ENCODE results near the gene DMAC2L. TPM values are rescaled to one million over a fixed set of nuclear protein-coding genes. Genes with fewer than 3 reads are reported as not detected.

DMAC2L gene
- total RNA-seq, 1 donor from 2014 or later: 18.6 TPM

DNA sequence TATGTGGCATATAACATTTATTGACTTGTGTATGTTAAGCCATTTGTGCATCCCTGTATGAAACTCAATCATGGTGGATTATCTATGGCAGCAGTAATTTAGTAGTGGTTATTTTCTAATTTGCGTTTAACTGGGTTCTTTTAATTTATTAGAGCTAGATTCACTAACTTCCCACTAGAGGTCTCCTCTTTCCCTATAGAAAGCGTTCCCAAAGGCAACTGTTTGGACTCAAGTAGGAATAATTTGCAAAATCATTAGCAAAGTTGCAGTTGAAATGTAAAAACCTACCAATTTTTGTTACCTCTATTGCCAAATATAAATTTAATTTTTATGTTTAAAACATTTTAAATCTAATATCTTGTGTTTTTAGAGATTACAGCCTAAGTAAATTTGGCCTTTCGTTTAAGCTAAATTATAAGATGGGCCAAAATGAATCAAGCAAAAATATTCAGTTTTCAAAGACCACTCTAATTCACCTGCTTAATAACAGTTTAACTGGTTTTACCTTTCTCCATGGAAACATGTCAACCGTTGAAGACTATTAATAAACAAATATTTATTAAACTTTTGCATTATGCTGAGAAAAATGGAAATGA, 6.0 kb downstream of the DMAC2L start:
- TF ChIP-seq, protein P1, sequence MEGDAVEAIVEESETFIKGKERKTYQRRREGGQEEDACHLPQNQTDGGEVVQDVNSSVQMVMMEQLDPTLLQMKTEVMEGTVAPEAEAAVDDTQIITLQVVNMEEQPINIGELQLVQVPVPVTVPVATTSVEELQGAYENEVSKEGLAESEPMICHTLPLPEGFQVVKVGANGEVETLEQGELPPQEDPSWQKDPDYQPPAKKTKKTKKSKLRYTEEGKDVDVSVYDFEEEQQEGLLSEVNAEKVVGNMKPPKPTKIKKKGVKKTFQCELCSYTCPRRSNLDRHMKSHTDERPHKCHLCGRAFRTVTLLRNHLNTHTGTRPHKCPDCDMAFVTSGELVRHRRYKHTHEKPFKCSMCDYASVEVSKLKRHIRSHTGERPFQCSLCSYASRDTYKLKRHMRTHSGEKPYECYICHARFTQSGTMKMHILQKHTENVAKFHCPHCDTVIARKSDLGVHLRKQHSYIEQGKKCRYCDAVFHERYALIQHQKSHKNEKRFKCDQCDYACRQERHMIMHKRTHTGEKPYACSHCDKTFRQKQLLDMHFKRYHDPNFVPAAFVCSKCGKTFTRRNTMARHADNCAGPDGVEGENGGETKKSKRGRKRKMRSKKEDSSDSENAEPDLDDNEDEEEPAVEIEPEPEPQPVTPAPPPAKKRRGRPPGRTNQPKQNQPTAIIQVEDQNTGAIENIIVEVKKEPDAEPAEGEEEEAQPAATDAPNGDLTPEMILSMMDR (IDR thresholded peaks at IDR 0.05; ENCODE audit: unreplicated experiment): peak; percentile 42
- Mint-ChIP-seq H3K27me3 (ENCODE audit: low read depth) (no peaks in the 10 kb centered on the region), H3K4me1 (peaks cover 4% of the 10 kb centered on the region), H3K27ac (no peak overlapping the region), H3K36me3 (peaks cover 22% of the 10 kb centered on the region), H3K9me3 (peaks cover 17% of the 10 kb centered on the region), H3K4me3 (no peak overlapping the region)
- DNase-seq (ENCODE audit: low spot score in 2 of 2, unreplicated experiment in 2 of 2): no peak

DNA sequence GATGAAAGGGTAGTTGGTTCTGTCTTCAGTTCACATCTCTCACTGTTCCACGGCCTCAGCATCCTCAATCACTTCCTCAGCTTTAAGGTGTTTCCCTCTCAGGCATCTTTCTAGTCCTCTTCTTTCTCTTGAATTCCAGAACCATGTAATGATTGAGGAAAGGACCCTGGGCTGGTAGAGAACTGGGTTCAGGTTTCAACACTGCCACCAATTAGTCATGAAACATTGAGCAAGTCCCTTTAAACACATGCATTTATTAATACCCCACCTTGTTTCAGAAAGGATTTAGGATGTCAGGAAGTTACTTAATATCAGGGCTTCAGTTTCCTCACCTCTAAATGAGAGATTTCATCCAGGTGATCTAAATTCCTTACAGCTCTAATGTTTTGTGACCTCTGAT, 7.2 kb downstream of the DMAC2L start:
- no peaks in the 10 kb centered on the region for H3K4me1 Mint-ChIP-seq
- H3K27me3 Mint-ChIP-seq (ENCODE audit: low read depth): no peaks in the 10 kb centered on the region
- TF ChIP-seq, protein P1 (IDR thresholded peaks at IDR 0.05; ENCODE audit: unreplicated experiment): no peak
- no peak overlapping the region for H3K27ac Mint-ChIP-seq
- no peak for DNase-seq (ENCODE audit: low spot score in 2 of 2, unreplicated experiment in 2 of 2)
- peaks cover 19% of the 10 kb centered on the region for H3K36me3 Mint-ChIP-seq
- H3K4me3 Mint-ChIP-seq: no peak overlapping the region
- peaks cover 15% of the 10 kb centered on the region for H3K9me3 Mint-ChIP-seq

DNA sequence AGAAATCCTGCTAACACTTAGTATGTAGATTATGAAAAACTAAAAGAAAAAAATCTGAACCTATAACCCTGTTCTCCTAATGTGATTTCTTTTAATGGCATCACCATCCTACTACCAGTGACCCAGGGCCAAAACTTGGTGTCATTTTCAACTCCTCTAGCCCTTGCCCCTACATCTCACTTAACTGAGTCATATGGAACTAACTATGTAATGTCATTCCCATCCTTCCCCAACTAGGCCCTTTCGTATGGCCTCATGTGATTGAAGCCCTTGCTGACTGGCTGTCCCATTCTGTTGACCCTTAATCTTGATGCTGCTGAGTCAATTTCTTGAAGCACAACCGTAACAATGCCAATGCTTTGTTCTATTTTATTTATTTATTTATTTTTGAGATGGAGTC, 7.6 kb downstream of the DMAC2L start:
- H3K4me3 Mint-ChIP-seq: no peak overlapping the region
- TF ChIP-seq, protein P1 (IDR thresholded peaks at IDR 0.05; ENCODE audit: unreplicated experiment): no peak
- peaks cover 21% of the 10 kb centered on the region for H3K36me3 Mint-ChIP-seq
- H3K27ac Mint-ChIP-seq: no peak overlapping the region
- H3K9me3 Mint-ChIP-seq: peaks cover 13% of the 10 kb centered on the region
- no peaks in the 10 kb centered on the region for H3K27me3 Mint-ChIP-seq (ENCODE audit: low read depth)
- H3K4me1 Mint-ChIP-seq: no peaks in the 10 kb centered on the region
- DNase-seq (ENCODE audit: low spot score in 2 of 2, unreplicated experiment in 2 of 2): no peak

DNA sequence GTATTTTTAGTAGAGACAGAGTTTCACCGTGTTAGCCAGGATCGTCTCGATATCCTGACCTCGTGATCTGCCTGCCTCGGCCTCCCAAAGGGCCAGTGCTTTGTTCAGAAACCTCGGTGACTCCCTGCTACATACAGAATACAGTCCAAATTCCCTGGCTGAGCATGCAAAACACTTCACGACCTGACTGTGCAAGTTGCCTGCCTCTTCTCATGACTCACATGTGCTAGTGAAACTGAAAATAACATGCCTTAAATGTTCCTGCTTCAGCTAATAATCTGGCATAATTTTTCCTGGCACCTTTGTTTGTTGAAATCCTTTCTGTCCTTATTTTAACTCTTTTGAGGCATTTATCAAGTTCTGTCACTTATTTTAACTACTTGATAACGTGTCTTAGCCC, 8.2 kb downstream of the DMAC2L start:
- DNase-seq (ENCODE audit: low spot score in 2 of 2, unreplicated experiment in 2 of 2): no peak
- H3K4me1 Mint-ChIP-seq: no peaks in the 10 kb centered on the region
- TF ChIP-seq, protein P1 (IDR thresholded peaks at IDR 0.05; ENCODE audit: unreplicated experiment): no peak
- peaks cover 13% of the 10 kb centered on the region for H3K9me3 Mint-ChIP-seq
- H3K4me3 Mint-ChIP-seq: no peak overlapping the region
- H3K36me3 Mint-ChIP-seq: peaks cover 23% of the 10 kb centered on the region
- H3K27ac Mint-ChIP-seq: no peak overlapping the region
- H3K27me3 Mint-ChIP-seq (ENCODE audit: low read depth): no peaks in the 10 kb centered on the region

DNA sequence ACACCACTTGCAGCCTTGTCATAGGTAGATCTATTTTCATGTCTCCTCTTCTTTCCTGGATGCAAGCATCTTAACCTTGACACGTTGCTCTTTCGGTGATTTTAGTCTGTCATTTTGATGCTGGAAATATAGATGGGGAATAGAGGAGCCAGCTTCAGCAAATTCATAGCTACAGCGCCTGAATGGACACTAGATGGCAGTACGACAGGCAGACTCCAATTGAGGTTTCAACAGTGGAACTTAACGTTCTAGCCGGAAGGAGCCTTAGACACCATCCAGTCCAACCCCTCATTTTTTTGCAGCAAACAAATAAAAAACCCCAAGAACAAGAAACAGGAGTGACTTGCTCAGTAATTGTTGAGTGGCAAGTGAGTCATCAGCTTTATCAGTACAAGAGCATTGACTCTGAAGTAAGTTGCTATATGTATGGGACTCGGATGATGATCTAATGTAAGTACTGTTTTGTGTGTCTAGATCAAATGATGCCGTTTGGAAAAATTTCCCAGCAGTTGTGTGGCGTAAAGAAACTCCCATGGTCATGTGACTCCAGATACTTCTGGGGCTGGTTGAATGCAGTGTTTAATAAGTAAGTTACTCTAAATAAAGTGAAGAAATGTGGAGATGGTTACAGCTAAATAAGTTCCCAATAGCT, 9.0 kb downstream of the DMAC2L start:
- Mint-ChIP-seq H3K4me3 (no peak overlapping the region), H3K27ac (no peak overlapping the region), H3K9me3 (peaks cover 8% of the 10 kb centered on the region), H3K27me3 (ENCODE audit: low read depth) (no peaks in the 10 kb centered on the region), H3K36me3 (peaks cover 20% of the 10 kb centered on the region), H3K4me1 (no peaks in the 10 kb centered on the region)
- TF ChIP-seq, protein P1 (IDR thresholded peaks at IDR 0.05; ENCODE audit: unreplicated experiment): peak; percentile 62
- DNase-seq (ENCODE audit: low spot score in 2 of 2, unreplicated experiment in 2 of 2): peak in 1 of 2 experiments; percentile 51
